ENCODE results near the gene TMEM203.

TMEM203 gene

DNA sequence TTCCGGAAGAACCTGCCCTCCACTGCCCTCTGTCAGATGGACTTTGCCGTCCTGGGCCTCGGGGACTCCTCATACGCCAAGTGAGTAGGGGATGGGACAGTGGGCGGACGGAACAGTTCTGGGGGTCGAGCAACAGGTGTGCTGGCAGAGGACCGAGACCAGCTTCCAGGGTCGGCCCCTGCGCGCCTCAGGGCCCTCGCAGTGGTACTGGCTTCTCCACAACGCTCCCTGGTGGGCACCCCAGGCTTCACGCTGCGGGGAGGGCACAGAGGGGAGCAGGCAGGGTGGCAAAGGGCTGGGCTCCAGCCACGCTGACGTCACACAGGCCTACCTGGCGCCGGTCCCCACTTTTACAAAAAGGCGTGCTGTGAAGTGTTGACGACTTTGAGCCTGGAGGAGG is 7.1 kb upstream of the TMEM203 start:
- Histone ChIP-seq H3K9ac (ENCODE audit: low read length in 2 of 2) (no peak overlapping the region), H3K4me3 (ENCODE audit: low read length in 2 of 2) (no peak overlapping the region), H3K4me1 (ENCODE audit: control insufficient read depth, insufficient read depth, low read length) (no peaks in the 10 kb centered on the region), H3K27me3 (ENCODE audit: control insufficient read depth in 1 of 2, insufficient read depth in 2 of 2, low read length in 2 of 2) (no peaks in the 10 kb centered on the region), H3K9me3 (ENCODE audit: control insufficient read depth in 2 of 2, low read length in 2 of 2) (no peaks in the 10 kb centered on the region), H3K27ac (ENCODE audit: low read length) (no peak overlapping the region), H3K36me3 (ENCODE audit: control insufficient read depth in 2 of 2, insufficient read depth in 2 of 2, low read length in 2 of 2) (no peaks in the 10 kb centered on the region)

GRCh38 chr9:137211532-137211931 is 6.1 kb upstream of the TMEM203 start:
- Histone ChIP-seq H3K9me3 (ENCODE audit: control insufficient read depth in 2 of 2, low read length in 2 of 2) (no peaks in the 10 kb centered on the region), H3K27ac (ENCODE audit: low read length) (no peak overlapping the region), H3K36me3 (ENCODE audit: control insufficient read depth in 2 of 2, insufficient read depth in 2 of 2, low read length in 2 of 2) (no peaks in the 10 kb centered on the region), H3K9ac (ENCODE audit: low read length in 2 of 2) (no peak overlapping the region), H3K27me3 (ENCODE audit: control insufficient read depth in 1 of 2, insufficient read depth in 2 of 2, low read length in 2 of 2) (no peaks in the 10 kb centered on the region), H3K4me3 (ENCODE audit: low read length in 2 of 2) (no peak overlapping the region), H3K4me1 (ENCODE audit: control insufficient read depth, insufficient read depth, low read length) (peaks cover 3% of the 10 kb centered on the region)

DNA sequence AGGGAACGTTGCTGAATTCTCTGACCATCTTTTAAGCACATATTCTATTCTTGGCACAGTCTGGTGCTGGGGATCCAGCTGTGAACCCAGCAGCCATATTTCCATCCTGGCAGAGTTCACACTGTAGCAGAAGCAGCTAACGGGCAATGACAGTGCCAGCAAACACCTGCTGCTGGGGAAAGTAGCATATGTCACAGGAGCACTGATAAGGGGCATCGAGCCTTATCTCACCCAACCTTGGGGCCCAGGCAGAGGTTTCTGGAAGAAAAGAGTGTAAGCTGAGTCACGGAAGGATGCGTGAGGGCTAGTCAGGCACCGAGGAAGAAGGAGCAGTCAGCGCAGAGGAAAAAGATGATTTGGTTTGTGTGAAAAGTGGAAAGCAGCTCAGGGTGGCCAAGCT is 1.2 kb upstream of the TMEM203 start:
- no peak overlapping the region for H3K27ac ChIP-seq (ENCODE audit: low read length)
- H3K9ac ChIP-seq (ENCODE audit: low read length in 2 of 2), result peak overlapping the region in 1 of 2 donors; percentile 2
- no peaks in the 10 kb centered on the region for H3K9me3 ChIP-seq (ENCODE audit: control insufficient read depth in 2 of 2, low read length in 2 of 2)
- H3K4me1 ChIP-seq (ENCODE audit: control insufficient read depth, insufficient read depth, low read length), result peaks cover 33% of the 10 kb centered on the region
- H3K4me3 ChIP-seq (ENCODE audit: low read length in 2 of 2), result peak overlapping the region in 1 of 2 donors; percentile 99
- no peaks in the 10 kb centered on the region for H3K27me3 ChIP-seq (ENCODE audit: control insufficient read depth in 1 of 2, insufficient read depth in 2 of 2, low read length in 2 of 2)
- no peaks in the 10 kb centered on the region for H3K36me3 ChIP-seq (ENCODE audit: control insufficient read depth in 2 of 2, insufficient read depth in 2 of 2, low read length in 2 of 2)

DNA sequence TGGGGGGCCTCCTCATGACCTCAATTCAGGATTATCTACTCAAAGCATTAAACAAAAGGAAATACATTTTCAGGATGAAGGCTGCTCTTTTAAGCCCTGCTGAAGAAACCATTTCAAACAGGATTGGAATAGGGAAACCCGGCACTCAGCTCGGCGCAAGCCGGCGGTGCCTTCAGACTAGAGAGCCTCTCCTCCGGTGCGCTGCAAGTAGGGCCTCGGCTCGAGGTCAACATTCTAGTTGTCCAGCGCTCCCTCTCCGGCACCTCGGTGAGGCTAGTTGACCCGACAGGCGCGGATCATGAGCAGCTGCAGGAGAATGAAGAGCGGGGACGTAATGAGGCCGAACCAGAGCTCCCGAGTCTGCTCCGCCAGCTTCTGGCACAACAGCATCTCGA is 720 bp downstream of the TMEM203 start:
- H3K4me1 ChIP-seq (ENCODE audit: control insufficient read depth, insufficient read depth, low read length), result peaks cover 42% of the 10 kb centered on the region
- H3K9me3 ChIP-seq (ENCODE audit: control insufficient read depth in 2 of 2, low read length in 2 of 2), result no peaks in the 10 kb centered on the region
- no peaks in the 10 kb centered on the region for H3K27me3 ChIP-seq (ENCODE audit: control insufficient read depth in 1 of 2, insufficient read depth in 2 of 2, low read length in 2 of 2)
- peak overlapping the region; percentile 95 to 99 for H3K4me3 ChIP-seq (ENCODE audit: low read length in 2 of 2)
- no peaks in the 10 kb centered on the region for H3K36me3 ChIP-seq (ENCODE audit: control insufficient read depth in 2 of 2, insufficient read depth in 2 of 2, low read length in 2 of 2)
- peak overlapping the region; percentile 80 to 94 for H3K9ac ChIP-seq (ENCODE audit: low read length in 2 of 2)
- peak overlapping the region; percentile 70 for H3K27ac ChIP-seq (ENCODE audit: low read length)

DNA sequence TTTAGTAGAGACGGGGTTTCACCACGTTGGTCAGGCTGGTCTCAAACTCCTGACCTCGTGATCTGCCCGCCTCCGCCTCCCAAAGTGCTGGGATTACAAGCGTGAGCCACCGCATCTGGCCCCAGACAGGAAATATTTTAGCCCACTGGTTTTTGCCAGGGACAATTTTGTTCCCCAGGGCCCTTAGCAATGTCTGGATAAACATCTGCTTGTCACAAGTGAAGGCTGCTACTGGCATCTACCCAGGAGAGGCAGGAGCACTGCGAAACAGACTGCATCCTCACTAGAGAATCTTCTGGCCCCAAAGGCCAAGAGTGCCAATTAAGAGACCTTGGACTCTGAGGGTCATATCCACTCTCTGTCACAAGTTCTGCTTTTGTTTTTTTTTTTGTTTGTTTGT is 2.5 kb downstream of the TMEM203 start:
- H3K4me1 ChIP-seq (ENCODE audit: control insufficient read depth, insufficient read depth, low read length), result peaks cover 58% of the 10 kb centered on the region
- H3K36me3 ChIP-seq (ENCODE audit: control insufficient read depth in 2 of 2, insufficient read depth in 2 of 2, low read length in 2 of 2), result no peaks in the 10 kb centered on the region
- H3K9ac ChIP-seq (ENCODE audit: low read length in 2 of 2), result no peak overlapping the region
- no peak overlapping the region for H3K27ac ChIP-seq (ENCODE audit: low read length)
- no peaks in the 10 kb centered on the region for H3K9me3 ChIP-seq (ENCODE audit: control insufficient read depth in 2 of 2, low read length in 2 of 2)
- no peak overlapping the region for H3K4me3 ChIP-seq (ENCODE audit: low read length in 2 of 2)
- no peaks in the 10 kb centered on the region for H3K27me3 ChIP-seq (ENCODE audit: control insufficient read depth in 1 of 2, insufficient read depth in 2 of 2, low read length in 2 of 2)

- Histone ChIP-seq H3K4me3 (ENCODE audit: low read length in 2 of 2) (peak overlapping the region; percentile 59 to 80), H3K27ac (ENCODE audit: low read length) (peak overlapping the region; percentile 53), H3K36me3 (ENCODE audit: control insufficient read depth in 2 of 2, insufficient read depth in 2 of 2, low read length in 2 of 2) (no peaks in the 10 kb centered on the region), H3K27me3 (ENCODE audit: control insufficient read depth in 1 of 2, insufficient read depth in 2 of 2, low read length in 2 of 2) (no peaks in the 10 kb centered on the region), H3K4me1 (ENCODE audit: control insufficient read depth, insufficient read depth, low read length) (peaks cover 60% of the 10 kb centered on the region), H3K9me3 (ENCODE audit: control insufficient read depth in 2 of 2, low read length in 2 of 2) (no peaks in the 10 kb centered on the region), H3K9ac (ENCODE audit: low read length in 2 of 2) (peak overlapping the region; percentile 50 to 62)
Observed at GRCh38 chr9:137201205-137201868, 4.1 kb downstream of the TMEM203 start.

DNA sequence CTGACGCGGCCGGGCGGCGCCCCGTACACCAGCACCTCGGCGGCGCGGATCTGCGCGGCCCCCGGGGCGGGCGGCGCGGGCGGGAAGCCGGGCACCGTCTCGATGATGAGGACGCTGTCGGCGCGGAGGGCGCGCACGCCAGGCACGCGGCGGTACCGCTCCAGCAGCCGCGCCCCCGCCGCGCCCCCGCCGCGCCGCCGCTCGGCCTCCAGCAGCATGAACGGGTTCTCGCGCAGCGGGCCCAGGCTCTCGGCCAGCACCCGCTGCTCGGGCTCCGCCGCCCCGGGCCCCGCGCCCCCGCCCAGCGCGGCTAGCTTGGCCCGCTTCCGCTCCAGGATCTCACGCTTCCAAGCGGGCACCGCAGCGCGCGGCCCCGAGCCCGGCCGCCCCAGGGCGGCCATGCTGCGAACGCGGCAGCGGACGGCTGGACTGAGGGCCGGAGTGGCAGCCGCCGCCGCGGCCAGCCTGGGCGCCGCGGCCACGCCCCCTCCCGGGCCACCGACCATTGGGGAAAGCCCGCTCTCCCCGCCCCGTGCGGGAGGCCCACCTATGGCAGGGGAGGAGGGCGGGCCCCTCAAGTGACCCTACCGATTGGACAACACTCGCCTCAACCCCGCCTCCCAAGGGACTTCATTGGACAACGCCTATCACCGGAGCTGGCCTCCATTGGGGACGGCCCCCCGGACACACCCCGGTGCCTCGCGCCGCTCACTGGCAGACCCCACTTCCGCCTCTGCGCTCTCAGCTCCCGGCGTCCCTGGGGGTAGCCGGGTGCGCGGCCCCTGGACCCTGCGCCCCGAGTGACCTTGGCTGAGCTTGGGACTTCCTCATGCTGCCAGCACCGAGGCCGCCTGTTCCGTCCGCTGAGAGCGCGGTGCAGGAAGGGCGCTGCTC is 4.9 kb downstream of the TMEM203 start, which contains the start of gene TPRN:
TPRN (minus strand) TSS at position 431 of the 894 bp plus-strand sequence; CDS start at position 401, 30 bp downstream.
- H3K9ac ChIP-seq (ENCODE audit: low read length in 2 of 2), result peak within 1 kb of the TSS; percentile 50 to 62

GRCh38 chr9:137199411-137200121 is 5.9 kb downstream of the TMEM203 start:
- peaks cover 50% of the 10 kb centered on the region for H3K4me1 ChIP-seq (ENCODE audit: control insufficient read depth, insufficient read depth, low read length)
- H3K27ac ChIP-seq (ENCODE audit: low read length), result no peak overlapping the region
- no peaks in the 10 kb centered on the region for H3K9me3 ChIP-seq (ENCODE audit: control insufficient read depth in 2 of 2, low read length in 2 of 2)
- H3K36me3 ChIP-seq (ENCODE audit: control insufficient read depth in 2 of 2, insufficient read depth in 2 of 2, low read length in 2 of 2), result no peaks in the 10 kb centered on the region
- H3K27me3 ChIP-seq (ENCODE audit: control insufficient read depth in 1 of 2, insufficient read depth in 2 of 2, low read length in 2 of 2), result no peaks in the 10 kb centered on the region
- peak overlapping the region in 1 of 2 donors; percentile 60 for H3K4me3 ChIP-seq (ENCODE audit: low read length in 2 of 2)
- peak overlapping the region in 1 of 2 donors; percentile 13 for H3K9ac ChIP-seq (ENCODE audit: low read length in 2 of 2)

More for the DNA sequence above, 4.9 kb downstream of the TMEM203 start, which contains the start of gene TPRN:
- Histone ChIP-seq H3K27me3 (ENCODE audit: control insufficient read depth in 1 of 2, insufficient read depth in 2 of 2, low read length in 2 of 2) (no peaks in the 10 kb centered on the region), H3K4me3 (ENCODE audit: low read length in 2 of 2) (peak within 1 kb of the TSS; percentile 59 to 80), H3K27ac (ENCODE audit: low read length) (peak within 1 kb of the TSS; percentile 53), H3K4me1 (ENCODE audit: control insufficient read depth, insufficient read depth, low read length) (peaks cover 55% of the 10 kb centered on the region), H3K36me3 (ENCODE audit: control insufficient read depth in 2 of 2, insufficient read depth in 2 of 2, low read length in 2 of 2) (no peaks in the 10 kb centered on the region), H3K9me3 (ENCODE audit: control insufficient read depth in 2 of 2, low read length in 2 of 2) (no peaks in the 10 kb centered on the region)

GRCh38 chr9:137198902-137199283 is 6.6 kb downstream of the TMEM203 start:
- peak overlapping the region in 1 of 2 donors; percentile 60 for H3K4me3 ChIP-seq (ENCODE audit: low read length in 2 of 2)
- H3K4me1 ChIP-seq (ENCODE audit: control insufficient read depth, insufficient read depth, low read length), result peaks cover 44% of the 10 kb centered on the region
- H3K36me3 ChIP-seq (ENCODE audit: control insufficient read depth in 2 of 2, insufficient read depth in 2 of 2, low read length in 2 of 2), result no peaks in the 10 kb centered on the region
- no peaks in the 10 kb centered on the region for H3K9me3 ChIP-seq (ENCODE audit: control insufficient read depth in 2 of 2, low read length in 2 of 2)
- no peak overlapping the region for H3K27ac ChIP-seq (ENCODE audit: low read length)
- no peaks in the 10 kb centered on the region for H3K27me3 ChIP-seq (ENCODE audit: control insufficient read depth in 1 of 2, insufficient read depth in 2 of 2, low read length in 2 of 2)
- H3K9ac ChIP-seq (ENCODE audit: low read length in 2 of 2), result peak overlapping the region in 1 of 2 donors; percentile 51

- Histone ChIP-seq H3K36me3 (ENCODE audit: control insufficient read depth in 2 of 2, insufficient read depth in 2 of 2, low read length in 2 of 2) (no peaks in the 10 kb centered on the region), H3K4me3 (ENCODE audit: low read length in 2 of 2) (peak overlapping the region in 1 of 2 donors; percentile 60), H3K9me3 (ENCODE audit: control insufficient read depth in 2 of 2, low read length in 2 of 2) (no peaks in the 10 kb centered on the region), H3K4me1 (ENCODE audit: control insufficient read depth, insufficient read depth, low read length) (peaks cover 38% of the 10 kb centered on the region), H3K9ac (ENCODE audit: low read length in 2 of 2) (peak overlapping the region in 1 of 2 donors; percentile 51), H3K27me3 (ENCODE audit: control insufficient read depth in 1 of 2, insufficient read depth in 2 of 2, low read length in 2 of 2) (no peaks in the 10 kb centered on the region), H3K27ac (ENCODE audit: low read length) (no peak overlapping the region)
Observed at GRCh38 chr9:137198051-137198901, 7.2 kb downstream of the TMEM203 start.

Data from stomach smooth muscle (tissue), 2 donors.